ENCODE data around the gene PRSS22.

DNA sequence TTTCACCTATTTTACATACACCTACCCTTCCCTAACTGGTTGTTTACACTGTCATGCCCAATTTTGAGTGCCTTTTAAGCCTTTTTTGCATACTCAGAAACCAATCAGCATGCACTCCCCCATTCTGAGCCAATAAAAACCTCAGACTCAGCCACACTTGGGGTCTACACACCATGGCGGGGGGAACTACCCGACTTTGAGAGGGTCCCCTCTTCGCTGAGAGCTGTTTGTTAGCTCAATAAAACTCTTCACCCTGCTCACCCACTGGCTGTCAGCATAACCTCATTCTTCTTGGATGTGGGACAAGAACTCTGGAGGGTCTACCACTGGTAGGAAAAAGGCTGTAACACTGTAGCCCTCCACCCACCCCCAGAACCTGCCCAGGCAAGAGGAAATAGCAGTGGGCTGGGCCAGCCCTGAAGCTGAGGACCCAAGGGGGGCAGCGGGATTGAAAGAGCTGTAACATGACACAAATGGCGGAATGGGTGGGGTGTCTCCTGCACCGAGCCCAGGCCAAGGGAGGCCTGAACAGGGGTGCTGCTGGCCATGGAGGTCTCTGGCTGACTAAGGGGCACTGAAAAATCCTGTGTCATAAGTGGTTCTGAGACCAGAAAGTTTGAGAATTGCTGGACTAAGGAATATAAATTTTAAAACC lies 22.0 kb upstream of the PRSS22 start:
- TF ChIP-seq, protein P1, sequence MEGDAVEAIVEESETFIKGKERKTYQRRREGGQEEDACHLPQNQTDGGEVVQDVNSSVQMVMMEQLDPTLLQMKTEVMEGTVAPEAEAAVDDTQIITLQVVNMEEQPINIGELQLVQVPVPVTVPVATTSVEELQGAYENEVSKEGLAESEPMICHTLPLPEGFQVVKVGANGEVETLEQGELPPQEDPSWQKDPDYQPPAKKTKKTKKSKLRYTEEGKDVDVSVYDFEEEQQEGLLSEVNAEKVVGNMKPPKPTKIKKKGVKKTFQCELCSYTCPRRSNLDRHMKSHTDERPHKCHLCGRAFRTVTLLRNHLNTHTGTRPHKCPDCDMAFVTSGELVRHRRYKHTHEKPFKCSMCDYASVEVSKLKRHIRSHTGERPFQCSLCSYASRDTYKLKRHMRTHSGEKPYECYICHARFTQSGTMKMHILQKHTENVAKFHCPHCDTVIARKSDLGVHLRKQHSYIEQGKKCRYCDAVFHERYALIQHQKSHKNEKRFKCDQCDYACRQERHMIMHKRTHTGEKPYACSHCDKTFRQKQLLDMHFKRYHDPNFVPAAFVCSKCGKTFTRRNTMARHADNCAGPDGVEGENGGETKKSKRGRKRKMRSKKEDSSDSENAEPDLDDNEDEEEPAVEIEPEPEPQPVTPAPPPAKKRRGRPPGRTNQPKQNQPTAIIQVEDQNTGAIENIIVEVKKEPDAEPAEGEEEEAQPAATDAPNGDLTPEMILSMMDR (IDR thresholded peaks at IDR 0.05; ENCODE audit: borderline replicate concordance, extremely low read depth, low read length, poor library complexity, severe bottlenecking) = no peak
- no peak for TF ChIP-seq EZH2 (IDR thresholded peaks at IDR 0.05; ENCODE audit: borderline replicate concordance, low read depth, low read length, severe bottlenecking)

Data from DND-41 (cell line).